Aorta (tissue), 5 donors: ENCODE data around the gene STXBP5. TPM values are rescaled to one million over a fixed set of nuclear protein-coding genes. Genes with fewer than 3 reads are reported as not detected.

Experiments
- ATAC-seq: fragments of 200-7000 bp; cut with Tn5 transposase; one replicate; pipeline ENCODE4 v1.9.1; 2022; ENCODE audit warnings: moderate library complexity; ENCODE audit not compliant: low FRiP score
- DNase-seq, 2 donors: peaks; one replicate each; pipeline ENCODE4 v3.0.0-alpha.2; 2020
- H3K27ac ChIP-seq, 2 donors: one replicate each; pipeline ENCODE4 v1.5.1; 2013; ENCODE audit warnings: low read length in 2 of 2, mild to moderate bottlenecking in 2 of 2, moderate library complexity in 2 of 2, control low read depth in 1 of 2, inconsistent platforms in 1 of 2, low read depth in 1 of 2
- H3K27me3 ChIP-seq, 2 donors: one replicate each; pipeline ENCODE4 v1.6.1; 2013; ENCODE audit warnings: control low read depth in 1 of 2, low read length in 1 of 2, mild to moderate bottlenecking in 1 of 2, moderate library complexity in 1 of 2; ENCODE audit not compliant: insufficient read depth in 2 of 2, control insufficient read depth in 1 of 2
- H3K36me3 ChIP-seq, 2 donors: one replicate each; pipeline ENCODE4 v1.6.1; 2013; ENCODE audit warnings: control low read depth in 1 of 2, low read length in 1 of 2, mild to moderate bottlenecking in 1 of 2; ENCODE audit not compliant: insufficient read depth in 2 of 2, control insufficient read depth in 1 of 2
- H3K4me1 ChIP-seq, 2 donors: one replicate each; pipeline ENCODE4 v1.6.1; 2013; ENCODE audit warnings: low read length in 2 of 2, control low read depth in 1 of 2, mild to moderate bottlenecking in 1 of 2, moderate library complexity in 1 of 2; ENCODE audit not compliant: insufficient read depth in 2 of 2, control insufficient read depth in 1 of 2
- H3K4me3 ChIP-seq, 2 donors: one replicate each; pipeline ENCODE4 v1.5.1; 2013; ENCODE audit warnings: low read length in 2 of 2, control low read depth in 1 of 2, mild to moderate bottlenecking in 1 of 2
- H3K9me3 ChIP-seq: one replicate; pipeline ENCODE4 v1.6.1; 2013; ENCODE audit warnings: mild to moderate bottlenecking, low read length; ENCODE audit not compliant: control insufficient read depth
- WGBS, 2 donors: extraction: QIAGEN DNeasy Blood & Tissue Kit; methylation state at CpG; one replicate each; pipeline ENCODE4 v1.1.7; 2013; 5-methylcytosine and 5-hydroxymethylcytosine counted together
- intact Hi-C, 2 donors: fragments of 100-400 bp; cut with DNase I; formaldehyde crosslinking; loops; one replicate each; pipeline versions ENCODE4 v1.14.2 to v1.15.0; 2022
- polyA plus RNA-seq, 2 donors: library from polyadenylated mRNA; stranded (reverse); fragments of 200-250 nt; gene quantifications; one replicate each; pipeline ENCODE4 v1.2.3, GENCODE V29; 2013
- total RNA-seq, 2 donors: library from RNA; stranded (reverse); fragmentation: NEBNext Ultra II Directional; extraction: Animal tissue kit (Norgen Biotek cat#: 25700); gene quantifications; one replicate each; pipeline ENCODE4 v1.2.1, GENCODE V29; 2021
- donor health status: healthy with polysubstance abuse.
- donor health status: Bipolar disorder and iron deficiency.
- donor health status: DM: no; HTN: no; CAD: no.
- donor health status: DM: no; HTN: no; CAD: no.
- donor health status: DM: yes; HTN: yes; CAD: no.

Gene STXBP5
- total and polyA plus RNA-seq, 4 donors = 7.1 to 28.9 (median 19.9) TPM

DNA sequence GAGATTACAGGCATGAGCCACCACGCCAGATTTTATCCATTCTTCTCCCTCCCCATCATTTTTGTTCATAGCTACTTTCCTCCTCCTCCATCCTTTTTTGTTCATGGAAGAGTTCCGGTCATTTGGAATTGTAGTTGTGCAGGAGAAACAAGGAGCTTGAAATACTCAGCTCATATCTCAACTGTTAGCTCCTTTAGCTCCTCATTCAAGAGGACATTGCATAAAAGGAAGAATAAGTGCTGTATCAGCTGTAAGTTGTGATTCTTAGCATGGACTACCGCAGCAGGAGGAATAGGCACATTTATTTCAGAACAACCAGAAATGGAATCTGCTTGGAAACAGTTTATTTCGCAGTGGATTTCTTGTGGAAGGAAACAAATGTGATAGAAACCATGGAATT lies 7.6 kb downstream of the STXBP5 start:
- Histone ChIP-seq H3K27ac (no peak overlapping the region), H3K36me3 (no peaks in the 10 kb centered on the region), H3K9me3 (no peaks in the 10 kb centered on the region), H3K4me3 (no peak overlapping the region), H3K27me3 (no peaks in the 10 kb centered on the region), H3K4me1 (no peaks in the 10 kb centered on the region)
- no peak for ATAC-seq
- DNase-seq = no peak
- intact Hi-C loops = no loop called here
- 97 to 99% methylated on average over 4 of the region's 4 CpGs for WGBS, 2 donors

- Histone ChIP-seq H3K4me3 (no peak overlapping the region), H3K36me3 (no peaks in the 10 kb centered on the region), H3K27ac (no peak overlapping the region), H3K9me3 (no peaks in the 10 kb centered on the region), H3K4me1 (no peaks in the 10 kb centered on the region), H3K27me3 (no peaks in the 10 kb centered on the region)
- ATAC-seq = no peak
- 97 to 100% methylated on average over 1 of the region's 1 CpG for WGBS, 2 donors
- DNase-seq = no peak
- intact Hi-C loops = no loop called here
Observed at GRCh38 chr6:147212622-147213021, 8.4 kb downstream of the STXBP5 start.

DNA sequence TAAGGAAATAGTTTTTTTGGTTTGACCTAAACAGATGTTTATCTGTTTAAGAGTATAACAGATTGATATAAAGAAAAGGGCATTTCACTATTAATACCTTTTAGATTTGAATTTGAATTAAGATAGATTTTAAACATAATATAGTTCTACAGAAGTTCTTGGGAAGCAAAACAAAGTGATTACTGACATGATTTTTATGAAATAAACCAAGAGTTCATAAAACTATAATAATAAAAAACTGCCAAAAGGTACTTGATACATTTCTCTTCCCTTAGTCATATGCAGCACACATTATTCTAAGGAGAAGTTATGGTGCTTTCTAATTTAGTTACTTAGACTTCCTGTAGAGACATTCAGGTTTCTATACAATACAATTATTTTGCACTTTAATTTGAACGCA lies 9.6 kb downstream of the STXBP5 start:
- no peak overlapping the region for H3K27ac ChIP-seq
- no peak overlapping the region for H3K4me3 ChIP-seq
- no peaks in the 10 kb centered on the region for H3K27me3 ChIP-seq
- no peaks in the 10 kb centered on the region for H3K9me3 ChIP-seq
- DNase-seq (no peak), ATAC-seq (no peak)
- intact Hi-C loops = no loop called here
- H3K36me3 ChIP-seq = peaks cover 0 to under 1% of the 10 kb centered on the region in 2 donors
- H3K4me1 ChIP-seq = no peaks in the 10 kb centered on the region
- 2 to 59% methylated on average over 1 of the region's 1 CpG for WGBS, 2 donors

DNA sequence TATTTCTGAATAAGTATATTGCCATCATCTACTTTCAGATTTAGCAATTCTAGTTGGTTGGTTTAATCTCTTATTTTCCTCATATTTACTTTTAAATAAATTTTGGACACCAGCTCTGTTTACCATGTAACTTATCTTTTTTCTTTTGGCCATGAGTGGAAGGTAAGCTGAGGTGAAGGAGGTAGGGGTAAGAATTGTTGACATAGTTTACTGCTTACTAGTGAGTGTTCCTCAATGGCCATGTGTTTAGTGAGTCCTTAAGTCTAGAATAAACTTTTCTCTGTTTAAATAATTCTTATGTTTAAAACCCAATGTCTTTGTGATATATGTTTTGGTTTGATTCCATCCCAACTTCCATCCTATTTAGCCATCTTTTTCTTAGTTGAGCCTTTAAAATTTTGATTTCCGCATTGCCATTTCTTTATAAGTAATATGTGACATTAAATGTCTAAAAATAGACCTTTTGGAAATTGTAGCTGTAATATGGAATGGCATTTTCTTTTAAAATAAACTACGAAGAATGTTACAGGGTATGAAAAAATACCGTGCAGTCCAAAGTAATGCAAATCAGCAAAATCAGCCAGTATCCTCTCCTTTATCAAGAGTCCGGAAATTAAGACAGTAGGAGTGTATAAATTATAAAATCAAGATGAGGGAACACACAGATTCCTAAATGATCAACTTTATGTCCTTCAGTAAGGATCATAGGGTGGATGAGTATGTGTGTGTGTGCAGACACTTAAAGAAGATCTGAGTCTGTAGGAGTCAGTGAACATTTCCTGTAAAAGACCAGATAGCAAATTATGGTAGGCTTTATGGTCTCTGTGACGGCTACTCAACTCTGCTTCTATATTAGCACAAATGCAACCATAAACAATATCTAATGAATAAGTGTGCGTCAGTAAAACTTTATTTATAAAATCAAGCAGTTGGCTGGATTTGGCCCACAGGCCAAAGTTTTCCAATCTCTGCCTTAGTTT lies 10.3 kb downstream of the STXBP5 start:
- 88 to 89% methylated on average over 6 of the region's 6 CpGs for WGBS, 2 donors
- DNase-seq (no peak), ATAC-seq (no peak)
- Histone ChIP-seq H3K4me3 (no peak overlapping the region), H3K27ac (no peak overlapping the region), H3K36me3 (peaks cover 0 to 1% of the 10 kb centered on the region in 2 donors), H3K4me1 (no peaks in the 10 kb centered on the region), H3K9me3 (no peaks in the 10 kb centered on the region), H3K27me3 (no peaks in the 10 kb centered on the region)
- intact Hi-C loops = no loop called here

GRCh38 chr6:147216915-147217314 lies 12.7 kb downstream of the STXBP5 start:
- Histone ChIP-seq H3K9me3 (no peaks in the 10 kb centered on the region), H3K4me3 (no peak overlapping the region), H3K27ac (no peak overlapping the region), H3K4me1 (no peaks in the 10 kb centered on the region), H3K36me3 (peaks cover 0 to 1% of the 10 kb centered on the region in 2 donors), H3K27me3 (no peaks in the 10 kb centered on the region)
- DNase-seq (no peak), ATAC-seq (no peak)
- WGBS, 2 donors = 85 to 87% methylated on average over 3 of the region's 3 CpGs
- intact Hi-C loops = no loop called here

DNA sequence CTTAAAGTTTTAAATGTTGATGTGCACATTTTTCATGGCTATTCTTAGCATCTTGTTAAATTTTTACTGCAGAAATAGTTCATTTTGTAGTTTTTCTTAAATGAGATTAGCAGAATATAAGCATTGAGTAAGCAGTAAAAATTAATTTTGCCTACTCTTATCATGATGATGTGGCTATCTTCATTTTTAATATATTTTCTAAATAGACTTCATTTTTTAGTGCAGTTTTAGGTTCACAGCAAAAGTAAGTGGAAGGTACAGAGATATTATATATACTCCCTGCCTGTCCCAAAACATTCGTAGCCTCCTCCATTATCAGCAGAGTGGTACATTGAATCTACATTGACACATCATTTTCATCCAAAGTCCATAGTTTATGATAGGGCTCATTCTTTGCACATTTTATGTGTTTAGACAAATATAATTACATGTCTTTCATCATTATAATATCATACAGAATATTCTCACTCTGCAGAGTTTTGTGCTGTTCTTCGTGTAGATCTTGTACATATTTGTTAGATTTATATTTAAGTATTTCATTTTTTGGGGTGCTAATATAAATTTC lies 13.7 kb downstream of the STXBP5 start:
- Histone ChIP-seq H3K36me3 (peaks cover 0 to 1% of the 10 kb centered on the region in 2 donors), H3K4me1 (no peaks in the 10 kb centered on the region), H3K27me3 (no peaks in the 10 kb centered on the region), H3K27ac (no peak overlapping the region), H3K9me3 (no peaks in the 10 kb centered on the region), H3K4me3 (no peak overlapping the region)
- no peak for ATAC-seq
- DNase-seq = no peak
- WGBS, 2 donors = 96% methylated on average over 2 of the region's 2 CpGs
- intact Hi-C loops = no loop called here

DNA sequence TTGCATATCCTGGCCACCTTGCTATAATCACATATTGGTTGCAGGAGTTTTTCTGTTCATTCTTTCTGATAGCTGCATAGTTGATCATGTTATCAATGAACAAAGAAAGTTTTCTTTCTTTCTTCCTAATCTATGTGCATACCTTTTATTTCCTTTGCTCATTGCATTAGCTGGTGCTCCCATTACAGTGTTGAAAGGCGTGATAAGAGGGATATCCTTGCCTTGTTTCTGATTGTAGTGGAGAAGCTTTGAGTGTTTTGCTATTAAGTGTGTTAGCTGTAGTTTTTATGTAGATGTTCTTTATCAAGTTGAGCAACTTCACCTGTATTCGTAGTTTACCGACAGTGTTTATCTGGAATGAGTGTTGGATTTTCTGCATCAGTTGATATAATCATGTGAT lies 14.6 kb downstream of the STXBP5 start:
- no peak overlapping the region for H3K4me3 ChIP-seq
- peaks cover 0 to 1% of the 10 kb centered on the region in 2 donors for H3K36me3 ChIP-seq
- DNase-seq (no peak), ATAC-seq (no peak)
- no peaks in the 10 kb centered on the region for H3K27me3 ChIP-seq
- intact Hi-C loops = no loop called here
- WGBS, 2 donors = 97 to 98% methylated on average over 3 of the region's 3 CpGs
- no peaks in the 10 kb centered on the region for H3K9me3 ChIP-seq
- no peak overlapping the region for H3K27ac ChIP-seq
- H3K4me1 ChIP-seq = no peaks in the 10 kb centered on the region

DNA sequence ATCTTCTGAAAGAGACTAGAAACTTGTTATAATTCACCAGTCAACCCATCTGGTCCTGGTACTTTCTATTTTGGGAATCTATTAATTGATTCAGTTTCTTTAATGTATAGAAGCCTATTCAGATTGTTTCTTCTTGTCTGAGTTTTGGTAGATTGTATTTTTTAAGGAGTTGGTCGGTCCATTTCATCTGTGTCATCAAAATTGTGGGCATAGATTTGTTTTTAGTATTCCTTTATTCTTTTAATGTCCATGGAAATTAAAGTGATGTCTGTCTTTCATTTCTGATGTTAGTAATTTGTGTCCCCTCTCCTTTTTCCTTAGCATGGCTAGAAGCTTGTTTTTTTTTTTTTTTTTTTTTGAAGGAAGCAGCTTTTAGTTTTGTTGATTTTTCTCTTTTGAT lies 15.2 kb downstream of the STXBP5 start:
- no peak overlapping the region for H3K4me3 ChIP-seq
- no peak for DNase-seq
- no peaks in the 10 kb centered on the region for H3K4me1 ChIP-seq
- intact Hi-C loops = no loop called here
- H3K9me3 ChIP-seq = no peaks in the 10 kb centered on the region
- WGBS, 2 donors = 97% methylated on average over 1 of the region's 1 CpG
- no peak for ATAC-seq
- H3K36me3 ChIP-seq = peaks cover 0 to 1% of the 10 kb centered on the region in 2 donors
- H3K27ac ChIP-seq = no peak overlapping the region
- H3K27me3 ChIP-seq = no peaks in the 10 kb centered on the region

GRCh38 chr6:147220345-147220744 lies 16.1 kb downstream of the STXBP5 start:
- Histone ChIP-seq H3K4me3 (no peak overlapping the region), H3K27ac (no peak overlapping the region), H3K9me3 (no peaks in the 10 kb centered on the region), H3K27me3 (no peaks in the 10 kb centered on the region), H3K36me3 (peaks cover 0 to 1% of the 10 kb centered on the region in 2 donors), H3K4me1 (no peaks in the 10 kb centered on the region)
- no peak for ATAC-seq
- no peak for DNase-seq
- WGBS, 2 donors = 96 to 98% methylated on average over 2 of the region's 2 CpGs
- intact Hi-C loops = no loop called here
